Epithelial cell of proximal tubule (primary cell): ENCODE results near the gene SPECC1. TPM values are rescaled to one million over a fixed set of nuclear protein-coding genes. Genes with fewer than 3 reads are reported as not detected.
A peak's percentile ranks its signal among the peaks of the same experiment; 100 is the strongest.

Experiments used
- DNase-seq: peaks from one replicate; pipeline ENCODE4 v3.0.0-alpha.2; 2011; ENCODE audit warnings: low read depth
- H3K4me3 ChIP-seq: 2 replicates; pipeline ENCODE4 v1.5.1; 2011; ENCODE audit warnings: low read depth, mild to moderate bottlenecking, low read length
- total RNA-seq: library from RNA; depleted of rRNA; stranded (reverse); fragments of >200 nt; gene quantifications from 2 replicates; pipeline ENCODE4 v1.2.3, GENCODE V29; 2015
- TF ChIP-seq, protein P1 (sequence below): conservative IDR thresholded peaks from 2 replicates; pipeline ENCODE4 v1.5.1; 2012; ENCODE audit warnings: low read depth, mild to moderate bottlenecking, low read length

Gene SPECC1
- total RNA-seq, 1 donor from 2014 or later: 39.3 TPM

DNA sequence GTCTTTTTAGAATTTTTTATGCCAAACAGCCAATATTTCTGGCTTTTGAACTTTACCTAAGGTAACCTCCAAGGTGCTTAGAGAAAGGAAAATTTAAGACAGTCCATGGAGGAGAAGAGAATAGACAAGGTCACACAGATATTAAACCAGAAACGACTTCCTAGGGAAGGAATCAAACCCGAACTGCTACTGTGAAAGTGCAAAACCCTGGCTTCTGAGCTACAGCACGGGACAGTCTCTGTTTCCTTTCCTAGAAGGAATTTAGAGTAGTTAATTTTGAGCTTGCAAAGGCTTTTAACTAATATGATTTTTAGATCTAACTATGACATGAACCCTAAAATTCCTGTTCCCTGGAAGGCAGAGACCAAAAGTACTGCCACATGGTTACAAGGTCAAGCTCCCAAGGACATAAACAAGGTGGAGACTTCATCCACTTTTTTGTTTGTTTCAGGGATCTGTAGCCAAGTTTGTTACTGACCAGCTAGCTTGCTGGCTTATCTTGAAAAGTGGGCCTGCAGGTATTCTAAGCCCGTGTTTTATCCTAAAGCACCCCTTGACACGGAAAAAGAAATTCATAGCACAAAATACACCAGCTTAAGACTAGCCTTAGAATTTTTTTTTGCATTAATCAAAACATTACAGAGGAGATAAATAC is 188.2 kb downstream of the SPECC1 start:
- H3K4me3 ChIP-seq: no peak overlapping the region
- TF ChIP-seq, protein P1, sequence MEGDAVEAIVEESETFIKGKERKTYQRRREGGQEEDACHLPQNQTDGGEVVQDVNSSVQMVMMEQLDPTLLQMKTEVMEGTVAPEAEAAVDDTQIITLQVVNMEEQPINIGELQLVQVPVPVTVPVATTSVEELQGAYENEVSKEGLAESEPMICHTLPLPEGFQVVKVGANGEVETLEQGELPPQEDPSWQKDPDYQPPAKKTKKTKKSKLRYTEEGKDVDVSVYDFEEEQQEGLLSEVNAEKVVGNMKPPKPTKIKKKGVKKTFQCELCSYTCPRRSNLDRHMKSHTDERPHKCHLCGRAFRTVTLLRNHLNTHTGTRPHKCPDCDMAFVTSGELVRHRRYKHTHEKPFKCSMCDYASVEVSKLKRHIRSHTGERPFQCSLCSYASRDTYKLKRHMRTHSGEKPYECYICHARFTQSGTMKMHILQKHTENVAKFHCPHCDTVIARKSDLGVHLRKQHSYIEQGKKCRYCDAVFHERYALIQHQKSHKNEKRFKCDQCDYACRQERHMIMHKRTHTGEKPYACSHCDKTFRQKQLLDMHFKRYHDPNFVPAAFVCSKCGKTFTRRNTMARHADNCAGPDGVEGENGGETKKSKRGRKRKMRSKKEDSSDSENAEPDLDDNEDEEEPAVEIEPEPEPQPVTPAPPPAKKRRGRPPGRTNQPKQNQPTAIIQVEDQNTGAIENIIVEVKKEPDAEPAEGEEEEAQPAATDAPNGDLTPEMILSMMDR: no peak
- no peak for DNase-seq

- DNase-seq: no peak
- no peak overlapping the region for H3K4me3 ChIP-seq
- TF ChIP-seq, protein P1: no peak
Measured at GRCh38 chr17:20200016-20200795, 191.0 kb downstream of the SPECC1 start.

DNA sequence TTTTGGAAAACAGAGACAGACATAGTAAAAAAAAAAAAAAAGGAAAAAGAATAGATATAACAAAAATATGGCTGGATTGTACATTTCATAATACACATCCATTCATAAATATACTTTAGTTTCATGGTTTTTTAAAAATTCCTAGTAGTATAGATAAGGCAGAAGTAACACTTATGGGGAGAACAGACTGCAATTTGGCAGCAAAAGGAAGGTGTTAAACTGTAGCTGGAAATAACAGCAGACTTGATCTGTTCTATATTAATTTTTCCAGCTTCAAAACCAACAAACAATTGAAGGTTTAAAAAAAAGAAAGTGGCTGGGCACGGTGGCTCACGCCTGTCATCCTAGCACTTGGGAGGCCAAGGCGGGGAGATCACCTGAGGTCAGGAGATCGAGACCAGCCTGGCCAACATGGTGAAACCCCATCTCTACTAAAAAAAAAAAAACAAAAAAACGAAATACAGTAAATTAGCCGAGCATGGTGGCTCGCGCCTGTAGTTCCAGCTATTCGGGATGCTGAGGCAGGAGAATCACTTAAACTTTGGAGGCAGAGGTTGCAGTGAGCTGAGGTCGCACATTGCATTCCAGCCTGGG is 191.8 kb downstream of the SPECC1 start:
- no peak overlapping the region for H3K4me3 ChIP-seq
- no peak for DNase-seq
- TF ChIP-seq, protein P1: no peak

GRCh38 chr17:20202141-20202621 is 193.0 kb downstream of the SPECC1 start:
- DNase-seq: no peak
- no peak overlapping the region for H3K4me3 ChIP-seq
- TF ChIP-seq, protein P1: no peak

- TF ChIP-seq, protein P1: no peak
- H3K4me3 ChIP-seq: no peak overlapping the region
Measured at GRCh38 chr17:20203018-20203417, 193.9 kb downstream of the SPECC1 start.

DNA sequence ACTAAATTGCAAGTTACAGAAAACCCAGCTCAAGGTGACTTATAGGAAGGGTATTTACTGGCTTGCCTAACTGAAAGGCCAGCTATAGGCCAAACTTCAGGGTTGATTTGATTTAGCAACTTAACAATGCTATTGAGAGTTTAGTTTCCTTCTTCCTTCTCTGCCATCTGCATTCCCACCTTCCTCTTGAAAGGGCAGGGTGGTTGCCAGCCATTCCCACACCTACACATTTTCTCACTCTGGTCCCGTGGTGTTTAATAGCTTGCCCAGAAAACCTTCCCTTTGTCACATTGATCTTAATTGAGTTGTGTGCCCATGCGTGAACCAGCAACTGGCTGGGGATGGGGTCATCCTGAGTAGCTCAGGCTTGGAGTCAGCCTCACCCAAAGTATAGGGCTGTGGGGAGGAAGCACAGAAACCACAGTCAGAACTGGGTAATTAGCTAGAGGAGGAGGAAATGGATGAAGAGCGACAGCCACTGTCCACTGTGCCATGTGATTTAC is 194.7 kb downstream of the SPECC1 start:
- DNase-seq: peak; percentile 68
- TF ChIP-seq, protein P1: no peak
- no peak overlapping the region for H3K4me3 ChIP-seq

More at GRCh38 chr17:20203018-20203417, 193.9 kb downstream of the SPECC1 start:
- DNase-seq: no peak
